Measurements from ENCODE around the gene GRXCR2.
"Not testable (repeated sequence)": the region's sequence is repeated elsewhere in the genome, so short reads cannot be mapped to it uniquely, and the experiment has no call there.

The GRXCR2 gene

DNA sequence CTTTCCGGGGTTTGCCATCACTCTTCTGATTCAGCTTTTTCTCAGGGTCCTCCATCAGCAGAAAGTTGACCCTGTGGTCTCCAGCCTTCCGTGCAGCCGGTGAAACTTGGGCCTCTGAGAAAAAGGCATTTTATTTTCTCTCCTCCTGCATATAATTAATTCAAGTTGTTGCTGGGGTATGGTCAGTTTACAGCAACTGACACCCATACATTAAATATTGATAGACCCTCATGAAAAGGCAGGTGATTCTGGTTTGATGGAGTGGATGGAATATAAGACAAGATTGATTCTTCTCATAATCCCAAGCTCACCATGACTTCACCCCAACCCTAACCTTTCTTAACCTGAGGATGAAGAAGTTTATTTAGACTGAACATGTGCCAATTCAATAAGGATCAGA is at the start of gene GRXCR2:
Gene GRXCR2, minus strand, starts transcription at position 101 of the 400 bp plus-strand sequence. Its CDS starts 46 bp downstream, at position 55.
- no peak for DNase-seq

GRCh38 chr5:145922059-145922458 is 49.2 kb upstream of the GRXCR2 start:
- DNase-seq, result no peak

DNA sequence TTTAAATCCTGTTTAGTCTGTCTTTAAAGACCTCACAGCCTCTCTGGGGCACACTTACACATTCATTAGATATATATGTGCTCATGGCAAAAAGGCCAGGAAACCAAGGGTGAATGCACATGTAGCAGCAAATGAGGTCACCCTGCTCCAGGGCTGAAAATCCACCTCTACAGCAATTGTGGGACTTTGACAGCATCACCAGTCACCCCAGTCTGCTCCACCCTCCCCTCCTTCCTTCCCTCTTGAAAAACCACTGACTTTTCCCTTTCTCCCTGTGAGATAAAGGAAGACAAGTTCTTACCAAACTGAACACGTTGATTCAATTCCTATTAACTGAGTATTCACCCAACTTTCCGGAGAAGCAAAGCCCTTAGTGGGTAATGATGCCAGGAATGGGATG is 48.4 kb upstream of the GRXCR2 start:
- peak; percentile 89 for DNase-seq

DNA sequence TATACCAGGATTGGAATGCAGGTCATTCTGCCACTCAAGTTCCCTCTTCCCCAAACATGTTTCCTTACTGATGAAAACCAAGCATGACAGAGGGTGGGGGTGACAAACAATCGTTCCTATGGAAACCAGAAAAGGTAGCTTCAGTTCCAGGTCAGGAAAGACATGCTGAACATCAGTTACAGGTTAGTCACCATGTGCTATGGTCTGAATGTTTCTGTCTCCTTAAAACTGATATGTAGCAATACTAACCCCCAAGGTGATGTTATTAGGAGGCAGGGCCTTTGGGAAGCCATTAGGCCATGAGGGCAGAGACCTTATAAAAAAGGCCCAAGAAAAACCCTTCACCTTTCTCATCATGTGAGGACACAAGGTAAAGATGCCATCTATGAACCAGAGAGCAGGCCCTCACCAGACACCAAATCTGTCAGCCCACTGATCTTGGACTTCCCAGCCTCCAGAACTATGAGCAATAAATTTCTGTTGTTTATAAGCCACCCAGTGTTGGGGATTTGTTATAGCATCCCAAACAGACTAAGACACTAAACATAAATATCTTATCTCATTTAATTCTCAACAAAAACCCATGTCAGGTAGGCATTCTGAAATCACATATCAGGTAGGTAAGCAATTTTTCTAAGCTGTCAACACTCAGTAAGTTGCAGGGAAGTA is 47.9 kb upstream of the GRXCR2 start:
- no peak for DNase-seq

GRCh38 chr5:145919413-145919812 is 46.6 kb upstream of the GRXCR2 start:
- DNase-seq, result no peak

GRCh38 chr5:145918397-145918796 is 45.6 kb upstream of the GRXCR2 start:
- DNase-seq, result no peak

- no peak for DNase-seq
Measured at GRCh38 chr5:145917288-145917687, 44.5 kb upstream of the GRXCR2 start.

DNA sequence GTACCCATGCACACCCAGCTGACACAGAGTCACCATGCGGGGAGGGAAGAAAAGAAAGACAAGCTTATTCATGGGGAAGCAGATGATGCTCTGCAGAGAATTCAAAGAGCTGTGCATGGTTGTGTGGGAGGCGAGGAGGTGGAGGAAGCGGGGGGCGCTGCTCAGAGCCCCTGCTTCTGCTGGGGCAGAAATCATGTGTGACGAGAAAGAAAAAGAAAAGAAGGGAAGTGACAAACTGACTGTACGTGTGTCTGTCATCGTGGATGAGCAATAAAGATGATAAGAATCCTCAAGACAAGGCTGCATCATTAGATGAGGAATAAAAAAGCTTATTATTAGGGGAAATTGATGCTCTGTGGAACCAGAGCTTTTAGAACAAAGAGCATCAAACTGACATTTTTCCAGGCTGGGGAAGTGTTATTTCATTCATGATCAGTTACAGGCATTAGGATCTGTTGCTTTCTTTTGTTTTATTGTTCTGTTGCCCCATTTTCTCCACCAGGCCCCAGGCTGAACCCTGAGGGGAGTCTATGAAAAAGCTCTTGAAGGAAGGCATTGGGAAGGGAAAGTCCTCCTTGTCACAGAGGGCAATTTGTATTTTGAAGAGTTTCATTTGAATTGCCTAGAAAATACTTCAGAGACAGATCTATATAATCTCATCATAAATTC is 43.3 kb upstream of the GRXCR2 start:
- DNase-seq, result no peak

DNA sequence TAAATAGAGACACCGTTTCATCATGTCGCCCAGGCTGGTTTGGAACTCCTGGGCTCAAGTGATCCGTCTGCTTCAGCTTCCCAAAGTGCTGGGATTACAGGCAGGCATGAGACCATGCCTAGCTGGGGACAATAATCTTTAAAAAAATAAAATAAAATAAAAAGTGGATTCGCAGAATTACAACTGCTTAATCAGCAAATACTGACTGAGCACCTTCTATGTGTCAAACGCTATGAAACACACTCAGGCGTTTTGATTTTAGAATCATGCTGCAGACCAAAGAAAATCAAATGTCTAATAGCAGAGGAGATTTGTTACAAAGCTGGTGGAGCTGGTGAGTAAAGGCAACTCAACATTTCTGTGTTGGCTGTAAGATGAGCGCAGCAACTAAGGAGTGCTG is 40.9 kb upstream of the GRXCR2 start:
- DNase-seq, result no peak

DNA sequence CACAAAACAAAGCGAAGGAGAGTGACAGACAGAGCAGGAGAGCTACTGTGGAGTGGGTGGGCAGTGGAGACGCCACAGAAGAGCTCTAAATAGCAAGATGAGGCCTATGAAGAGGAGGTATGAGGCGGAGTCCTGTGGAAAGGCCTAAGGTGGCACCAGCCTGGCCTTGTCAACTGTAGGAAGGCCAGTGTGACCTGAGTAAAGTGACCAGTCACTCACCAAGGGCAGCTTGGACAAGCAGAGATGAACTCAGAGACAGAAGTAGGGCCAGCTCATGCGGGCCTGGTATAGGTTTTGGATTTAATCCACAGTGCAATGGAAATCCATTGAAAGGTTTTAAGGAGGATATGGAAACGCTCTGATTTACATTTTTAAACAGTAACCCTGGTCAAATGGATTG is 39.8 kb upstream of the GRXCR2 start:
- DNase-seq, result no peak

GRCh38 chr5:145912019-145912418 is 39.2 kb upstream of the GRXCR2 start:
- DNase-seq, result no peak

DNA sequence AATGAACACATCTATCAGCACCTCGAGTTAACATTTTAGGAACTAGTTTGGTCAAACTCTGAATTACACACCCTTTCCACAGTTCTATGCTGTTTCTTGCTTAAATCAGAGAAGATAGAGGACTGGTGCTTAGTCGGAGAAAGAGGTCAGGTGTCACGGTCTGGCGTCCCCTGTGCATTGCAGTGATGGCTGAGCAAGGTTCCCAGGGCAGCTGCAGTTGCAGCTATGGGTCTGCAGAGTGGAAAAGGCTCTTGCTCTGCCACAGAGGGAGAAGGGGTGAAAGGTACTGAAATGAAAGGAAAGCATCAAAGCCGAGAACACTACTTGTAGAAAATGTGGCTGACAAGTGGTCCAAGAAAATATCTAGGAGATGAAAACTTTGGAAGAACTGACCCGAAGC is 38.4 kb upstream of the GRXCR2 start:
- DNase-seq, result no peak

- no peak for DNase-seq
Measured at GRCh38 chr5:145908206-145908960, 35.6 kb upstream of the GRXCR2 start.

- peak; percentile 32 for DNase-seq
Measured at GRCh38 chr5:145906401-145906800, 33.6 kb upstream of the GRXCR2 start.

GRCh38 chr5:145904743-145905142 is 31.9 kb upstream of the GRXCR2 start:
- DNase-seq, result no peak

- DNase-seq, result peak; percentile 70
Measured at GRCh38 chr5:145903867-145904266, 31.1 kb upstream of the GRXCR2 start.

- no peak for DNase-seq
Measured at GRCh38 chr5:145903113-145903512, 30.3 kb upstream of the GRXCR2 start.

GRCh38 chr5:145902421-145902820 is 29.6 kb upstream of the GRXCR2 start:
- DNase-seq, result peak; percentile 31

DNA sequence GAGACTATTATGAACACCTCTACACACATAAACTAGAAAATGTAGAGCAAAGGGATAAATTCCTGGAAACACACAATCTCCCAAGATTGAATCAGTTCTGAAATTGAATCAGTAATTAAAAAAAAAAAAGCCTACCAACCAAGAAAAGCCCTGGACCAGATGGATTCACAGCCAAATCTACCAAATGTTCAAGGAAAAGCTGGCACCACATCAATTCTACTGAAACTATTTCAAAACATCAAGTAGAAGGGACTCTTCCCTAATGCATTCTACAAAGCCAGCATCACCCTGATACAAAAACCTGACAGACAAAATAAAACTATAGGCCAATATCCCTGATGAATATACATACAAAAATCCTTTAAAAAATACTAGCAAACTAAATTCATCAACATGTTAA is 25.4 kb upstream of the GRXCR2 start:
- no peak for DNase-seq

GRCh38 chr5:145891378-145891777 is 18.6 kb upstream of the GRXCR2 start:
- DNase-seq, result not testable (repeated sequence)

DNA sequence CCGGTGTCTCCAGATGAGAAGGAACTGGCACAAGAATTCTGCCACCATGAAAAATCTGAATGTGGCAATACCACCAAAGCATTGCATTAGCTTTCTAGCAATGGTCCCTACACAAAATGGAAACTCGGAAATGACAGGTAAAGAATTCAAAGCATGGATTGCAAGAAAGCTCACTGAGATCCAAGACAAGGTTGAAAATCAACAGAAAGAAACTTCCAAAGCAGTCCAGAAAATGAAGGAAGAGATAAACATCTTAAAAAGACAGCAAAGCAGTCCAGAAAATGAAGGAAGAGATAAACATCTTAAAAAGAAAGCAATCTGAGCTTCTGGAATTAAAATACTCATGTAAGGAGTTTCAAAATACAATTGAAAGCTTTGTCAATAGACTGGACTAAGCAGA is 16.8 kb upstream of the GRXCR2 start:
- DNase-seq, result no peak

DNA sequence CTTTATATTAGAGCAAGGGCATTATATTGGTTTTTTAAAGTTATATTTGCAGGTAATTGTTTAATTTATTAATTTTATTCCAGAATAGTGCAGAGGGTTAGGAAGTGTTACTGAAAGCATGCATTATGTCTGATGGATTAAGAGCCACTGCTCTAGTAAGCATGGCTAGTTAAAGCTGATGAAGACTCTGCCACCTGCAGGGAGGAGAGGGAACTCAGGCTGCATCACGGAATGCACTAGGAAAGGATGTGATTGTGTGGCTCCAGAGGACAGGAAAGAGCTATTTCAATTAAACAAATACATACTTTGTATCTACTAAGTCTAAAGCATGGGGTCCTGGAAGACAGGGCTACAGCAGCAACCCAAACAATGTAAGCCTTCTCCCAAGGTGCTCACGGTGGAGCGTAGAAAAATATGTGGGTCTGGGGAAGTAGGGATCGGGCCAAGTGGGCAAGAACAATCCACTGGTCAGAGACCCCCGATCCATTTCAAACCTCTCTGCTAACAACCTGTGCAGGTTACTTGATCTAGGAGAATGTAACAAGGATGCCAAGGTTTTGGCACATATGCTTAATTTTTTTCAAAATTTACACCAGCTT is 15.3 kb upstream of the GRXCR2 start:
- peak; percentile 60 for DNase-seq

GRCh38 chr5:145887217-145887616 is 14.4 kb upstream of the GRXCR2 start:
- DNase-seq, result no peak

DNA sequence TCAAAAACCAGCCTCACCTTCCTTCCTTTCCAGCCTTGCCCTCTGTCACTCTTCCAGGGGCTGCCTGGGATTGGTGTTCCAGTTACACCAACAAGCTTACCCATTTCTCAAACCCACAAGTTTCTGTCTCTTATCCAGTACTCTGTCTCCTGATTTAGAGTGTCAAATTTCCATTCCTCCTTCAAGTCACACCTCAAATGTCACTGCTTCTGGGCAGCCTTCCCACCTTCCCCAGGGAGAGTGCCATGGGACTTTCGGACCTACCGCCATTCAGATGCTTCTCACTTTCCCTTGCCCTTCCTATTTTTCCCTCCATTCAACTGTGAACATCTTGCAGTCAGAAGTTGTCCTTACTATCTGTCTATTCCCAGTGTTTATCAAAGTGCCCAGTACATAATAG is 2.0 kb upstream of the GRXCR2 start:
- DNase-seq, result no peak
